HepG2 (cell line): ENCODE measurements around the gene RBM12. TPM values are rescaled to one million over a fixed set of nuclear protein-coding genes. Genes with fewer than 3 reads are reported as not detected.

Experiments
- DPF2 ChIP-seq: sonication (generic); formaldehyde crosslinking; IDR thresholded peaks from 2 replicates; pipeline ENCODE4 v1.4.0; 2020; ENCODE audit warnings: mild to moderate bottlenecking, low read depth, missing genetic modification reagents, borderline replicate concordance
- DZIP1 ChIP-seq: sonication (generic); formaldehyde crosslinking; IDR thresholded peaks from 2 replicates; pipeline ENCODE4 v1.5.0; 2020; ENCODE audit warnings: mild to moderate bottlenecking, missing genetic modification reagents
- E2F1 ChIP-seq: sonication (generic); formaldehyde crosslinking; IDR thresholded peaks from 2 replicates; pipeline ENCODE4 v1.5.0; 2020; ENCODE audit warnings: missing genetic modification reagents
- GLMP ChIP-seq: sonication (generic); formaldehyde crosslinking; IDR thresholded peaks from 2 replicates; pipeline ENCODE4 v1.9.0; 2021; ENCODE audit warnings: missing genetic modification reagents, mild to moderate bottlenecking, borderline replicate concordance
- HIC2 ChIP-seq: sonication (generic); formaldehyde crosslinking; IDR thresholded peaks from 2 replicates; pipeline ENCODE4 v1.9.0; 2022; ENCODE audit warnings: low read depth, missing genetic modification reagents
- MTA3 ChIP-seq: sonication (generic); formaldehyde crosslinking; IDR thresholded peaks from 2 replicates; pipeline ENCODE4 v1.4.0; 2020; ENCODE audit warnings: missing genetic modification reagents
- NFYC ChIP-seq: IDR thresholded peaks from 2 replicates; pipeline ENCODE4 v1.6.1; 2016; ENCODE audit warnings: missing genetic modification reagents, missing compliant biosample characterization
- PHF20 ChIP-seq: sonication (generic); formaldehyde crosslinking; IDR thresholded peaks from 2 replicates; pipeline ENCODE4 v1.5.0; 2020; ENCODE audit warnings: mild to moderate bottlenecking, missing genetic modification reagents
- POLR2AphosphoS5 ChIP-seq: IDR thresholded peaks from 2 replicates; pipeline ENCODE4 v1.6.1; 2012; ENCODE audit warnings: low read depth, low read length
- PTBP1 ChIP-seq: fragments of 200-400 bp; formaldehyde crosslinking; IDR thresholded peaks from 2 replicates; pipeline ENCODE4 v1.6.1; 2018; ENCODE audit warnings: low read length, low read depth; ENCODE audit not compliant: poor library complexity, severe bottlenecking
- RARA ChIP-seq: IDR thresholded peaks from 2 replicates; pipeline ENCODE4 v1.6.1; 2016; ENCODE audit warnings: missing genetic modification reagents, missing compliant biosample characterization
- RELA ChIP-seq: sonication (generic); formaldehyde crosslinking; IDR thresholded peaks from 2 replicates; pipeline ENCODE4 v1.4.0; 2020; ENCODE audit warnings: missing genetic modification reagents
- RXRB ChIP-seq: IDR thresholded peaks from 2 replicates; pipeline ENCODE4 v1.6.1; 2016; ENCODE audit warnings: borderline replicate concordance, missing genetic modification reagents, missing compliant biosample characterization
- SMAD1 ChIP-seq: sonication (generic); formaldehyde crosslinking; IDR thresholded peaks from 2 replicates; pipeline ENCODE4 v1.4.0; 2020; ENCODE audit warnings: missing genetic modification reagents, low read depth, mild to moderate bottlenecking, borderline replicate concordance
- SMARCE1 ChIP-seq: fragments of 450-650 bp; IDR thresholded peaks from 2 replicates; pipeline ENCODE4 v1.6.1; 2017; ENCODE audit warnings: borderline replicate concordance
- TBX2 ChIP-seq: sonication (generic); formaldehyde crosslinking; IDR thresholded peaks from 2 replicates; pipeline ENCODE4 v1.5.0; 2020; ENCODE audit warnings: missing genetic modification reagents, mild to moderate bottlenecking, borderline replicate concordance
- TCF7L2 ChIP-seq: IDR thresholded peaks from 2 replicates; pipeline ENCODE4 v1.6.1; 2011; ENCODE audit warnings: mild to moderate bottlenecking, low read depth, low read length, moderate library complexity
- TEAD2 ChIP-seq: sonication (generic); formaldehyde crosslinking; IDR thresholded peaks from 2 replicates; pipeline ENCODE4 v1.9.0; 2021; ENCODE audit warnings: missing genetic modification reagents
- YY1 ChIP-seq: IDR thresholded peaks from 2 replicates; pipeline ENCODE4 v1.6.1; 2011; ENCODE audit warnings: low read length, low read depth, moderate library complexity, mild to moderate bottlenecking; ENCODE audit not compliant: insufficient read depth, insufficient replicate concordance
- ZMYM2 ChIP-seq: sonication (generic); formaldehyde crosslinking; IDR thresholded peaks from 2 replicates; pipeline ENCODE4 v1.8.0; 2022; ENCODE audit warnings: mild to moderate bottlenecking, missing genetic modification reagents
- ZNF24 ChIP-seq: fragments of 450-650 bp; IDR thresholded peaks from 2 replicates; pipeline ENCODE4 v1.6.1; 2017; ENCODE audit warnings: antibody characterized with exemption, mild to moderate bottlenecking
- ZNF569 ChIP-seq: sonication (generic); formaldehyde crosslinking; IDR thresholded peaks from 2 replicates; pipeline ENCODE4 v1.5.0; 2020; ENCODE audit warnings: mild to moderate bottlenecking, missing genetic modification reagents, moderate library complexity, borderline replicate concordance
- ZNF749 ChIP-seq: sonication (generic); formaldehyde crosslinking; IDR thresholded peaks from 2 replicates; pipeline ENCODE4 v1.8.0; 2022; ENCODE audit warnings: mild to moderate bottlenecking, missing genetic modification reagents, moderate library complexity, borderline replicate concordance
- ZNF776 ChIP-seq: sonication (generic); formaldehyde crosslinking; IDR thresholded peaks from 2 replicates; pipeline ENCODE4 v1.4.0; 2020; ENCODE audit warnings: mild to moderate bottlenecking, missing genetic modification reagents
- polyA plus RNA-seq, 8 experiments: library from polyadenylated mRNA; depleted of rRNA in 3 of 8; stranded (reverse) in 7 of 8; unstranded in 1 of 8; fragments of >200 nt; fragmentation: Illumina TruSeq in 4 of 8; extraction: Trizol in 4 of 8; gene quantifications; 2 replicates each; pipeline versions ENCODE4 v1.2.1 to v1.2.3, GENCODE V29; 2011 to 2016; ENCODE audit warnings: low read depth in 4 of 8, missing spikeins in 1 of 8, mixed read lengths in 1 of 8; ENCODE audit not compliant: insufficient read depth in 1 of 8
- total RNA-seq, 5 experiments: library from RNA; depleted of rRNA; stranded (reverse); fragments of >200 nt; fragmentation: Illumina TruSeq; extraction: Trizol; gene quantifications; 2 replicates each; pipeline ENCODE4 v1.2.3, GENCODE V29; 2016; ENCODE audit warnings: low read depth in 1 of 5

RBM12 gene
- total and polyA plus RNA-seq, 2 of the 13 experiments (the other 11 are each of a cell fraction or from before 2014, with no cell fraction given), result 97.9 to 104 TPM

- TF ChIP-seq ZNF569 (CRISPR knock-in tag) (no peak), TBX2 (CRISPR knock-in tag) (peak; percentile 82), NFYC (CRISPR knock-in tag) (no peak; the same call in 1 of the 2 replicates), ZNF776 (CRISPR knock-in tag) (no peak), PTBP1 (no peak), RELA (CRISPR knock-in tag) (no peak; the same call in 1 of the 2 replicates), E2F1 (no peak), POLR2AphosphoS5 (peak; percentile 81), TEAD2 (no peak), RARA (CRISPR knock-in tag) (peak; percentile 84), TCF7L2 (no peak), GLMP (CRISPR knock-in tag) (no peak), PHF20 (CRISPR knock-in tag) (peak; percentile 61), RXRB (CRISPR knock-in tag) (peak; percentile 82), HIC2 (CRISPR knock-in tag) (no peak), ZNF749 (CRISPR knock-in tag) (no peak), SMARCE1 (no peak), ZMYM2 (CRISPR knock-in tag) (peak; percentile 78), YY1 (peak; percentile 70), MTA3 (CRISPR knock-in tag) (no peak), DZIP1 (CRISPR knock-in tag) (no peak), DPF2 (CRISPR knock-in tag) (no peak), ZNF24 (no peak), SMAD1 (CRISPR knock-in tag) (peak; percentile 88)
These were observed 47.1 kb downstream of the RBM12 start (continued) for GRCh38 chr20:35617397-35618262.
